Ishikawa (cell line): Measurements from ENCODE around the gene UBE2R2.

Experiments
- CEBPB ChIP-seq: IDR thresholded peaks from 2 replicates; pipeline ENCODE4 v1.6.1; 2012
- NFIC ChIP-seq: IDR thresholded peaks from 2 replicates; pipeline ENCODE4 v1.6.1; 2012
- YY1 ChIP-seq: IDR thresholded peaks from 2 replicates; pipeline ENCODE4 v1.6.1; 2012; ENCODE audit warnings: low read depth

DNA sequence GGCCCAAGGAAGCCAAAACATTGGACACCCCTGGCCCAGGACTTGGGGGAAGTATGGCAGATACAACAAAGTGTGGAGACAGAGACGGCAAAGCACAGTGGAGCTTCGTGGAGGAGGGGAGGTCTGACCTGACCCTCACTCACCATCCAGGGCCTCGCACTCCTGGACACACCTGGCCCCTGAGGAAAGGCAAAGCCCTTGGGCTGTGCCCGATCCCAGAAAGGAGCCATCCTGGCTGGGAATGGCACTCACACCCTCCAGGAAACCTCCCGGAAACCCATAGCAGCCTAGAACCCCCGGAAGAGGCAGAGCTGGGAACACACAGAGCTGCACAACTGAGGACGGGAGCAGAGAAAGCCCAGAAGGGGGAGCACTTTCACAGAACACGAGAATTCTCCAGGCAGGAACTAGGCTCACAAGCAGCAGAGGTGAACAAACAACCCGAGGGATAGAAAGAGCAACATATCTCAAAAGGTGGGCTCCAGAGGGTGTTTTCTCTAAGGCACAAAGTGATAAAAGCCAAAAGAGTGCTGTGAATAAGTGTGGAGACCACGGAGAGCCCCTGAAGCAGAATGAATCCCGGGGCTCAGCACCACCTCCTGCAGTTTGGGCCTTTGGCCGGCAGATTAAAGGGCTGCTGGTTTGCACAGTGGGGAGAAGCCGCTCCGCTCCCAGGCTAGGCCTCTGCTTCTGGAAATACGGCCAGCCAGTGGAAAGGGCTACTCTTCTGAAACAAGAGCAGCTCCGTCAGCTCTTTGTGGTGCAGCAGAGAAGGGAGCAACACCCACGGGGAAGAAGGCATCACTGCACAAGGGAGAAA is 108.2 kb downstream of the UBE2R2 start:
- no peak for TF ChIP-seq YY1
- no peak for TF ChIP-seq CEBPB
- no peak for TF ChIP-seq NFIC
